K562 (cell line): ENCODE data around the gene DYSF. TPM values are rescaled to one million over a fixed set of nuclear protein-coding genes. Genes with fewer than 3 reads are reported as not detected.

Experiments used
- ETV6 ChIP-seq, 3 experiments: fragments of 150-350 bp in 1 of 3; sonication (generic) in 1 of 3; formaldehyde crosslinking in 1 of 3; IDR thresholded peaks; 2 replicates each; pipeline versions ENCODE4 v1.6.1 to v1.8.0; 2014 to 2022; ENCODE audit warnings: borderline replicate concordance in 2 of 3, low read depth in 2 of 3, antibody characterized with exemption in 1 of 3, low read length in 1 of 3, mild to moderate bottlenecking in 1 of 3, missing genetic modification reagents in 1 of 3
- NUFIP1 ChIP-seq: fragments of 450-650 bp; IDR thresholded peaks from 2 replicates; pipeline ENCODE4 v1.6.1; 2018; ENCODE audit not compliant: partially characterized antibody
- SIRT6 ChIP-seq: IDR thresholded peaks from one replicate; pipeline ENCODE4 v1.6.1; 2012; ENCODE audit warnings: low read depth, mild to moderate bottlenecking, control low read depth, inconsistent platforms, low read length, moderate library complexity
- ZKSCAN3 ChIP-seq: fragments of 250-450 bp; sonication (Bioruptor Pico); IDR thresholded peaks from 2 replicates; pipeline ENCODE4 v1.4.0; 2020
- polyA plus RNA-seq, 8 experiments: library from polyadenylated mRNA; depleted of rRNA in 4 of 8; stranded (reverse) in 5 of 8; unstranded in 3 of 8; fragments of >200 nt; fragmentation: Nextera tagmentation in 2 of 8; fragmentation: Illumina TruSeq in 1 of 8; extraction: Ambion mirVana in 2 of 8; extraction: Trizol in 1 of 8; gene quantifications; 2 replicates each; pipeline versions ENCODE4 v1.2.1 to v1.2.3, GENCODE V29; 2011 to 2014; ENCODE audit warnings: inconsistent platforms in 1 of 8, missing spikeins in 1 of 8
- total RNA-seq, 7 experiments: library from RNA; depleted of rRNA in 6 of 7; stranded (reverse); fragments of >200 nt in 6 of 7; fragmentation: Illumina TruSeq in 2 of 7; extraction: Trizol in 2 of 7; gene quantifications; 2 replicates each; pipeline versions ENCODE4 v1.2.1 to v1.2.3, GENCODE V29; 2011 to 2021; ENCODE audit warnings: low replicate concordance in 1 of 7
- TF ChIP-seq, protein P1 (sequence below), 2 experiments: fragments of 450-650 bp in 1 of 2; sonication (generic) in 1 of 2; formaldehyde crosslinking in 1 of 2; IDR thresholded peaks in 1 of 2; conservative IDR thresholded peaks in 1 of 2; 2 replicates each; pipeline versions ENCODE4 v1.6.1 to v1.8.1; 2016 to 2023; ENCODE audit warnings: mild to moderate bottlenecking in 2 of 2, moderate library complexity in 2 of 2, inconsistent platforms in 1 of 2, missing genetic modification reagents in 1 of 2
- TF ChIP-seq, protein P2 (sequence below): fragments of 250-450 bp; sonication (Bioruptor Pico); IDR thresholded peaks from 2 replicates; pipeline ENCODE4 v1.5.0; 2022; ENCODE audit warnings: mild to moderate bottlenecking

The DYSF gene
- total and polyA plus RNA-seq, 9 of the 15 experiments (the other 6 are each of a cell fraction or from before 2014, with no cell fraction given): 0.01 to 0.80 (median 0.29) TPM

DNA sequence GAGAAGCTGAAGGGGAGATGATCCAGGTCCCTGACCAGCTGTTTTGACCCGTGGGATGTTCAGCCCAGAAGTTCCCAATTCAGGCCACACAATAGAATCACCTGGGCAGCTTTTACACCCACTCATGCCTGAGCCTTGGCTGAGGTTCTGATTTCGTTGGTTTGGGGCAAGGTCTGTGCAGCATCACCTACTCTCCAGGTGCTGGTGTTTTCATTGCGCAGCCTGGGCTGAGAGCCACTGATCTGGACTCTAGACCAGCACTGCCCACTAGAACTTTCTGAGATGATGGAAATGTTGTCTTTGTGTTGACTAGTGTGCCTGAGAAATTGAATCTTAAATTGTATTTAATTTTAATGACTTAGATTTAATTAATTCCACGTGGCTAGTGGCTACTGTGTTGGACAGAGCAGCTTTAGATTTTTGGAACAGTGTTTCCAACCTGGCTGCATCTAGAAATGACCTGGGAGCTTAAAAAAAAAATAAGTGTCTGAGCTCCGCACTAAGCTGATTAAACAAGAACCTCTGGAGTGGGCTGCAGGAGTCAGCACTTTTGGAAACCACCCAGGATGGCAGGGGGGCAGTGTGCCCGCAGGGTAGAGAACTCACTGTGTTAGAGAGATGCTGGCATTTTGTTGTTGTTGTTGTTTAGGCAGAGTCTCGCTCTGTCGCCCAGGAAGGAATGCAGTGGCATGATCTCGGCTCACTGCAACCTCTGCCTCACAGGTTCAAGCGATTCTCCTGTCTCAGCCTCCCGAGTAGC, 33.7 kb downstream of the DYSF start (continued):
- TF ChIP-seq, protein P1, sequence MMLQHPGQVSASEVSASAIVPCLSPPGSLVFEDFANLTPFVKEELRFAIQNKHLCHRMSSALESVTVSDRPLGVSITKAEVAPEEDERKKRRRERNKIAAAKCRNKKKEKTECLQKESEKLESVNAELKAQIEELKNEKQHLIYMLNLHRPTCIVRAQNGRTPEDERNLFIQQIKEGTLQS (IDR thresholded peaks at IDR 0.05): no peak
- TF ChIP-seq, protein P1 (CRISPR knock-in tag; conservative IDR thresholded peaks at IDR 0.05): no peak
- TF ChIP-seq ZKSCAN3 (CRISPR knock-in tag) (no peak), ETV6 (IDR thresholded peaks at IDR 0.05; ENCODE audit: borderline replicate concordance in 1 of 2, low read depth in 2 of 2, low read length in 1 of 2) (no peak), ETV6 (CRISPR knock-in tag; IDR thresholded peaks at IDR 0.05; ENCODE audit: borderline replicate concordance) (no peak), SIRT6 (no peak), NUFIP1 (no peak)
- TF ChIP-seq, protein P2, sequence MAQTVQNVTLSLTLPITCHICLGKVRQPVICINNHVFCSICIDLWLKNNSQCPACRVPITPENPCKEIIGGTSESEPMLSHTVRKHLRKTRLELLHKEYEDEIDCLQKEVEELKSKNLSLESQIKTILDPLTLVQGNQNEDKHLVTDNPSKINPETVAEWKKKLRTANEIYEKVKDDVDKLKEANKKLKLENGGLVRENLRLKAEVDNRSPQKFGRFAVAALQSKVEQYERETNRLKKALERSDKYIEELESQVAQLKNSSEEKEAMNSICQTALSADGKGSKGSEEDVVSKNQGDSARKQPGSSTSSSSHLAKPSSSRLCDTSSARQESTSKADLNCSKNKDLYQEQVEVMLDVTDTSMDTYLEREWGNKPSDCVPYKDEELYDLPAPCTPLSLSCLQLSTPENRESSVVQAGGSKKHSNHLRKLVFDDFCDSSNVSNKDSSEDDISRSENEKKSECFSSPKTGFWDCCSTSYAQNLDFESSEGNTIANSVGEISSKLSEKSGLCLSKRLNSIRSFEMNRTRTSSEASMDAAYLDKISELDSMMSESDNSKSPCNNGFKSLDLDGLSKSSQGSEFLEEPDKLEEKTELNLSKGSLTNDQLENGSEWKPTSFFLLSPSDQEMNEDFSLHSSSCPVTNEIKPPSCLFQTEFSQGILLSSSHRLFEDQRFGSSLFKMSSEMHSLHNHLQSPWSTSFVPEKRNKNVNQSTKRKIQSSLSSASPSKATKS (CRISPR knock-in tag): no peak
